Measurements from ENCODE around the gene LKAAEAR1. TPM values are rescaled to one million over a fixed set of nuclear protein-coding genes. Genes with fewer than 3 reads are reported as not detected.

LKAAEAR1 gene
- total RNA-seq, 2 experiments from 2014 or later = 0.34 to 0.61 TPM

DNA sequence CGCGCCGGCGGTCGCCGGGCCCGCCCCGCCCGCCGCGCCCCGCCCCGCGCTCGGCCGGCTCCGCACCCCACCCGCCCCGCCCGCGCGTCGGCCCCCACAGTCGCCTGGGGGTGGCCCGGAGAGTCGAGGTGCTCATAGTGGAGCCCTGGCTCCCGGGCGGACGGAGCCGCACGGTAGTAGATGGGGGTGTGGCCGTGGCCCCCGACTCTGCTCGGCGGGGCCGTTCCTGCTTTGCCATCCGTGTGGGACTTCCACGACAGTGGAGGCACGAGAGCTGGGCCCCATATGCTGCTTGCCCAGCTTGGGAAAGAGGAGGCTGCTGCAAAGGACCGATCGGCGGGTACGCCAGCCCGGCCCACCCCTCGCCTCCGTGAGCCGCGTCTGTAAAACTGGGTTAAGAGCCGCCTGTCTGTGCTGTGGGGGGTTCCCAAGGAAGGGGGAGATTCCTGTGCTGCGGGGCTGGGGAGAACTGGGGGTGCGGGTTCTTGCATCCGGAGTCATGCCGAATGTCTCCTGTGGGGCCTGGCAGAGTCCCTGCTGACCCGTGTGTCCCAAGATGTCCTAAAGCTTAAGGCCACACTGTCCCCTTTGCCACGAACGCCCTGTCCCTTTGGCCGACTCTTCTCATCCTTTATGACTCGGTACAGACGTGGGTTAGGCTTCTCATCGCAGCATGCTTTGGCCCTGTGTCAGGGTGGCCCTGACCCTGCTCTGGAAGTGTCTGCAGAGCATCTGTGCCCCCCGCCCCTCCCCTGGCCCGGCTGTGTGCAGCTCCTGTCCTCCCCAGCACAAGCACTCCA, 4.0 kb downstream of the LKAAEAR1 start, which contains the start of gene OPRL1:
TSS of gene OPRL1 (plus strand) at position 70 of the 800 bp plus-strand sequence. CDS start 12,639 bp downstream, outside the sequence.
- Mint-ChIP-seq H3K4me3 (peak within 1 kb of the TSS; percentile 96), H3K27me3 (ENCODE audit: low read depth) (peaks cover 6% of the 10 kb centered on the region), H3K9me3 (ENCODE audit: insufficient read depth) (no peaks in the 10 kb centered on the region), H3K36me3 (ENCODE audit: low read depth) (peaks cover 29% of the 10 kb centered on the region), H3K4me1 (ENCODE audit: low read depth) (peaks cover 54% of the 10 kb centered on the region), H3K27ac (peak within 1 kb of the TSS; percentile 93)
- POLR2A ChIA-PET = interaction anchor here (0.7 to 1.1 kb wide), 4 partner anchors 14 to 43 kb away, joined by 3 to 5 read pairs (median 4); no protein-coding TSS in a partner anchor
- CTCF ChIA-PET = interaction anchor here (0.9 to 2.8 kb wide), 12 partner anchors 11 to 542 kb away, joined by 3 to 20 read pairs (median 4); partner anchors contain the start of genes PRPF6, SAMD10 and TPD52L2
- DNase-seq (peak; percentile 56), ATAC-seq (peak; percentile 49)

- Mint-ChIP-seq H3K9me3 (ENCODE audit: insufficient read depth) (no peaks in the 10 kb centered on the region), H3K27me3 (ENCODE audit: low read depth) (peaks cover 3% of the 10 kb centered on the region), H3K4me1 (ENCODE audit: low read depth) (peaks cover 54% of the 10 kb centered on the region), H3K4me3 (peak within 1 kb of the TSS; percentile 96), H3K27ac (peak within 1 kb of the TSS; percentile 93), H3K36me3 (ENCODE audit: low read depth) (peaks cover 34% of the 10 kb centered on the region)
- CTCF ChIA-PET = interaction anchor here (0.7 to 2.8 kb wide), 13 partner anchors 10 to 542 kb away, joined by 3 to 20 read pairs (median 3); partner anchors contain the start of genes PRPF6 and TPD52L2
- DNase-seq (peak; percentile 86), ATAC-seq (peak; percentile 41)
- POLR2A ChIA-PET = interaction anchor here (0.7 to 1.1 kb wide), 6 partner anchors 13 to 558 kb away, joined by 3 to 5 read pairs (median 4); partner anchors contain the start of gene TPD52L2
Measured at GRCh38 chr20:64079273-64080012, 4.8 kb downstream of the LKAAEAR1 start, which contains the start of gene RGS19. Gene RGS19 (minus strand): TSS chr20:64079518. CDS start chr20:64076886, 2,632 bp downstream.

DNA sequence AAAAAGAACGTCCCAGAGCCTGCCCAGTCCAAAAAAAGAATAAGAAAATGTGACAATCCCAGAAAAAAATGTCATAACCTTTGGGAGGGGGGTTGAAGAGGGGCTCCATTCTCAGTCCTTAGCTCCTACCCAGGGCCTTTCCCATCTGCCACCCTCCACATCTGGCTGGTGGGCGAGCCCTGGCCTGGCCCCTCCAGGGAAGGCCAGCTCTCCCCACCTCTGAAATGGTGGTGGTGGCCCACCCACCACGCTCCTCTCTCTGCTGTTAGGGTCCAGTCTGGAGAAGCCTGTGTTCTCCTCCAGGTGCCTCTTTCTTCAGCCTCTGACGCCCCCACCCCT, 5.3 kb downstream of the LKAAEAR1 start:
- Mint-ChIP-seq H3K36me3 (ENCODE audit: low read depth) (peaks cover 38% of the 10 kb centered on the region), H3K27ac (peak overlapping the region; percentile 93), H3K27me3 (ENCODE audit: low read depth) (no peaks in the 10 kb centered on the region), H3K4me1 (ENCODE audit: low read depth) (peaks cover 55% of the 10 kb centered on the region), H3K9me3 (ENCODE audit: insufficient read depth) (no peaks in the 10 kb centered on the region), H3K4me3 (peak overlapping the region; percentile 96)
- no peak for DNase-seq
- CTCF ChIA-PET = interaction anchor here (0.7 to 2.8 kb wide), 13 partner anchors 10 to 541 kb away, joined by 3 to 20 read pairs (median 4); partner anchors contain the start of genes PRPF6 and TPD52L2
- no peak for ATAC-seq
- POLR2A ChIA-PET = interaction anchor here (0.8 to 1.0 kb wide), 4 partner anchors 12 to 558 kb away, joined by 3 to 5 read pairs (median 4); partner anchors contain the start of gene TPD52L2

GRCh38 chr20:64077876-64078551, 6.2 kb downstream of the LKAAEAR1 start:
- Mint-ChIP-seq H3K9me3 (ENCODE audit: insufficient read depth) (no peaks in the 10 kb centered on the region), H3K27ac (peak overlapping the region; percentile 93), H3K4me1 (ENCODE audit: low read depth) (peaks cover 55% of the 10 kb centered on the region), H3K27me3 (ENCODE audit: low read depth) (no peaks in the 10 kb centered on the region), H3K4me3 (peak overlapping the region; percentile 96), H3K36me3 (ENCODE audit: low read depth) (peaks cover 44% of the 10 kb centered on the region)
- POLR2A ChIA-PET = interaction anchor here (0.7 to 2.2 kb wide), 3 partner anchors 11 to 420 kb away, joined by 3 to 11 read pairs (median 5); partner anchors contain the start of gene RTEL1
- DNase-seq (peak; percentile 90), ATAC-seq (peak; percentile 59)
- CTCF ChIA-PET = interaction anchor here (0.8 to 2.8 kb wide), 10 partner anchors 9 to 213 kb away, joined by 3 to 18 read pairs (median 5); partner anchors contain the start of genes PRPF6 and TPD52L2

DNA sequence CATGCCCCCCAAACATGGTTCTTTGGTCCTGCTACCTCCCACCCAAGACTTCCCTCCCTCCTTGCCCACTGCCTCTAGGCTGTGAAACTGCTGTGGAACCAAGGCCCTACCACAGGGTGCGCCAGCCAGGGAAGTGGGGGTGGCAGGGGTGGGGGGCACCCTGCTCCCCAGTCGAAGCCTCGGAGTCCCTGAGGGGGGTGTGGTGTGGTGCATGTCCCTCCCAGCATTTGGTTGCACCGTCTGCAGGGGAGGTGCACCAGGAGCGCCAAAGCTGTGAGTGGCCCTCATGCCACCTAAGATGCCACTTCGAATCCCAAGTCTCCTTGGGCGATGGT, 6.7 kb downstream of the LKAAEAR1 start:
- Mint-ChIP-seq H3K27me3 (ENCODE audit: low read depth) (no peaks in the 10 kb centered on the region), H3K27ac (peak overlapping the region; percentile 93), H3K36me3 (ENCODE audit: low read depth) (peaks cover 46% of the 10 kb centered on the region), H3K4me1 (ENCODE audit: low read depth) (peaks cover 55% of the 10 kb centered on the region), H3K9me3 (ENCODE audit: insufficient read depth) (no peaks in the 10 kb centered on the region), H3K4me3 (peak overlapping the region; percentile 96)
- DNase-seq (no peak), ATAC-seq (peak; percentile 9)
- CTCF ChIA-PET = interaction anchor here (0.8 to 2.8 kb wide), 6 partner anchors 8 to 100 kb away, joined by 3 to 18 read pairs (median 6); partner anchors contain the start of gene PRPF6
- POLR2A ChIA-PET = interaction anchor here (0.7 to 2.2 kb wide), 4 partner anchors 11 to 420 kb away, joined by 3 to 11 read pairs (median 5); partner anchors contain the start of gene RTEL1

DNA sequence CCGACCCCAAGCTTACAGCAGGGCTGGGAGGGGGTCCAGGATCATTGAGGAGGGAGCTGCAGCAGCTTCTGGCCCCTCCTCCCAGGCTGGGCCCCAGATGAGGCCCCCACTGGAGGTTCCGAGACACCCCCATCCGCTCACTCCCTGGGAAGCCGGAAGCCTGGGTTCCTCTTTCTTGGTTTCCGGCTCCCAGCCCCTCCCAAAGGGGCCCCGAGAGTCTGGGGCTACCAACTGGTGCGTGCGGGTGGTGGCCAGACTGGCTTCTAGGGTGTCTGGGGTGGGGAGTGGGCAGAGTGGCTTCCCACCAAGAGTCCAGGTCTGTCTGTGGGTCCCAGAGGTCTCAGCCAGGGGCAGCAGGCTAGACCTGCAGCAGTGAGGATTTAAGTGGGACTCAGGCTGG, 7.1 kb downstream of the LKAAEAR1 start:
- no peaks in the 10 kb centered on the region for H3K27me3 Mint-ChIP-seq (ENCODE audit: low read depth)
- peak; percentile 72 for DNase-seq

GRCh38 chr20:64076061-64076997, 7.9 kb downstream of the LKAAEAR1 start:
- DNase-seq (no peak), ATAC-seq (no peak)
- ChIA-PET CTCF (interaction anchor here (0.6 to 2.3 kb wide), 2 partner anchors 37 to 853 kb away, joined by 3 to 18 read pairs; no protein-coding TSS in a partner anchor), POLR2A (interaction anchor here (1.0 to 2.2 kb wide), 2 partner anchors 10 to 38 kb away, joined by 5 to 11 read pairs; no protein-coding TSS in a partner anchor)
- Mint-ChIP-seq H3K36me3 (ENCODE audit: low read depth) (peaks cover 52% of the 10 kb centered on the region), H3K4me3 (peak overlapping the region; percentile 96), H3K27ac (peak overlapping the region; percentile 60), H3K4me1 (ENCODE audit: low read depth) (peaks cover 54% of the 10 kb centered on the region), H3K9me3 (ENCODE audit: insufficient read depth) (no peaks in the 10 kb centered on the region), H3K27me3 (ENCODE audit: low read depth) (no peaks in the 10 kb centered on the region)

More for the DNA sequence above, 7.1 kb downstream of the LKAAEAR1 start:
- POLR2A ChIA-PET = interaction anchor here (1.0 to 2.2 kb wide), 2 partner anchors 11 to 39 kb away, joined by 5 to 11 read pairs; no protein-coding TSS in a partner anchor
- H3K9me3 Mint-ChIP-seq (ENCODE audit: insufficient read depth) = no peaks in the 10 kb centered on the region
- H3K27ac Mint-ChIP-seq = peak overlapping the region; percentile 93
- H3K4me3 Mint-ChIP-seq = peak overlapping the region; percentile 96
- H3K4me1 Mint-ChIP-seq (ENCODE audit: low read depth) = peaks cover 55% of the 10 kb centered on the region
- H3K36me3 Mint-ChIP-seq (ENCODE audit: low read depth) = peaks cover 51% of the 10 kb centered on the region
- CTCF ChIA-PET = interaction anchor here (0.6 to 2.8 kb wide), 5 partner anchors 8 to 854 kb away, joined by 3 to 18 read pairs (median 7); partner anchors contain the start of gene PRPF6
- ATAC-seq = peak; percentile 10

GRCh38 chr20:64075556-64075955, 8.6 kb downstream of the LKAAEAR1 start:
- H3K9me3 Mint-ChIP-seq (ENCODE audit: insufficient read depth) = no peaks in the 10 kb centered on the region
- H3K27me3 Mint-ChIP-seq (ENCODE audit: low read depth) = no peaks in the 10 kb centered on the region
- H3K36me3 Mint-ChIP-seq (ENCODE audit: low read depth) = peaks cover 55% of the 10 kb centered on the region
- POLR2A ChIA-PET = interaction anchor here (0.7 to 2.2 kb wide), 2 partner anchors 9 to 10 kb away, joined by 3 to 11 read pairs; no protein-coding TSS in a partner anchor
- ATAC-seq (no peak), DNase-seq (no peak)
- H3K4me3 Mint-ChIP-seq = no peak overlapping the region
- peak overlapping the region; percentile 60 for H3K27ac Mint-ChIP-seq
- CTCF ChIA-PET = no interaction called here
- H3K4me1 Mint-ChIP-seq (ENCODE audit: low read depth) = peaks cover 48% of the 10 kb centered on the region

GRCh38 chr20:64074963-64075362, 9.2 kb downstream of the LKAAEAR1 start:
- Mint-ChIP-seq H3K4me1 (ENCODE audit: low read depth) (peaks cover 42% of the 10 kb centered on the region), H3K36me3 (ENCODE audit: low read depth) (peaks cover 55% of the 10 kb centered on the region), H3K9me3 (ENCODE audit: insufficient read depth) (no peaks in the 10 kb centered on the region), H3K4me3 (no peak overlapping the region), H3K27ac (no peak overlapping the region), H3K27me3 (ENCODE audit: low read depth) (no peaks in the 10 kb centered on the region)
- no peak for DNase-seq
- ChIA-PET POLR2A (interaction anchor here (0.7 kb wide), 1 partner anchor 9 kb away, joined by 3 read pairs; no protein-coding TSS in a partner anchor), CTCF (no interaction called here)
- no peak for ATAC-seq
